DMS153 treated with DMSO at 0.1 percent for 48 hours (cell line): Measurements from ENCODE around the gene TMTC2.

Source experiments
- DNase-seq: peaks from one replicate; lab custom pipeline; 2025; ENCODE audit not compliant: unreplicated experiment; lab: John Stamatoyannopoulos, UW

TMTC2 gene

DNA sequence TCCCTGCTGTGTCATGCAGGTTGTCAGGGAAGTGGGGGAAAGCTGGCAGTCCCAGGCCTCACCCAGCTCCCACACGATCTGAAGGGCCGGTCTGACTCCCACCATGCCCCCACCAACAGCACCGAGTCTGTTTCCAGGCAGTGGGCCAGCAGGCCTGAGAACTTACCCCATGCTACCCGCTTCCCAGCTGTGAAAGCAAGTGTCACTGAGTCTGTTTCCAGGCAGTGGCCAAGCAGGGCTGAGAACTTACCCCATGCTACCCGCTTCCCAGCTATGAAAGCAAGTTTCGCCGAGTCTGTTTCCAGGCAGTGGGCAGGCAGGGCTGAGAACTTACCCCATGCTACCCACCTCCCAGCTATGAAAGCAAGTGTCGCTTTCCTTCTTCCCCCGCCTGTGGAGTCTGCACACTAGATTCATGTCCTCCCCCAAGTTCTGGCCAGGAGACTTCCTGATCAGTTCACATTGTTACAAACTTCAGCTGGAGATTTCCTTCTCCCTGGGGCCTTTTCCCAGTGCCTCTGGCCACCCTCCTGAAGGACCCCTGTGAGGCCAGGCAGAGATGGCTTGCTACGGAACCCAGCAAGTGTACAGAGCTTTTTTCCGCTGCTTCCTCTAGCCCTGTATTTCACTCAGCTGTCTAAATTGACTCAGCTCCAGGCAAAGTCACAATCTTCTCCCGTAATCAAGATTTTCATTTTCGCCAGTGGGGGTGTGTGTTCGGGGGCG, 435.4 kb downstream of the TMTC2 start:
- DNase-seq = no peak

DNA sequence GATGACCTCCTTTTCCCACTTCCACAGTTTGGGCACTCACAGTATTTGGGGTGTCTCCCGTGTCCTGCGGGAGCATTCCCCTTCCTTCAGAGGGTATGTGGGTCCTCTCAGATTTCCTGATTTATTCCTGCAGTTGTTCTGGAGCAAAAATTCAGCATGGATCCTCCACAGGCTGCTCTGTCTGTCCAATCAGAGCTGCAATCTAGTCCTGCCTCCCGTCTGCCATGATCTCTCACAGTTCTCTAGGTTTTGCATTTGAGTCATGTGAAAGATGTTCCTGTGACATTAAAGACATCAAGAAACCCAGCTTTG, 435.9 kb downstream of the TMTC2 start:
- no peak for DNase-seq

DNA sequence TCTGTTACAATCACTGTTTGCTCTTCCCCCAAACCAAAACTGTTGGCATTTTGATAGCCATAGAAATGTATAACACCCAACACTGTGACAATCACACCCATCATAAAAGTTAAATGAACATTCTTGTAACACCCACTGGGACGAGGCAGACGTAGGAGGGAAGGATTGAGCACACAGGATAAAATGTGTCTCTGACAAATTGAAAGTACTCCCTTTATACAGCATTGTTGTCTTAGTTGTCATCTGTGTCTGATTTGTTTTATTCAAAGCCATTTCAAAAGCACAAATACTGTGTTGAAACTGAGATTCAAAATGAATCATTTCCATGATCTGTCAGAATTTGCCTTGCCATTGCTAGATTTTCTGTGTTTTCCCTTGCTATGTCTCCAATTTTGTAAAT, 436.3 kb downstream of the TMTC2 start:
- DNase-seq = no peak

DNA sequence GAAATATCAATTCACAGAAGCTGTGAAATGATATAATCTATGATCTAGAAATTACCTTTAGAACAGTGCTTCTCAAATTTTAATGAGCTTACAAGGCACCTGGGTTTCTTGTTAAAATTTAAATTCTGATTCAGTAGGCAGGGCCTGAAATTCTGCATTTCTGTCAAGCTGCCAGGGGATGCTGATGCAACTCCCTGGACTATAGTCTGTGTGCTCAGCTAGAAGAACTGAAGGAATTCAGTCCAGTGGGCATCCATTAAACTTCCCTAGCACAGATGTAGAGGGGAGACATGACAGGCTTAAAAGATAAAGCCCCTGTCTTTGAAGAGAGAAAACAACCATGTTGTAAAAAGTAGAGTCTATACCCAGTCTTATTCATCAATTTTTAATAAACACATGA, 441.8 kb downstream of the TMTC2 start:
- DNase-seq = no peak

DNA sequence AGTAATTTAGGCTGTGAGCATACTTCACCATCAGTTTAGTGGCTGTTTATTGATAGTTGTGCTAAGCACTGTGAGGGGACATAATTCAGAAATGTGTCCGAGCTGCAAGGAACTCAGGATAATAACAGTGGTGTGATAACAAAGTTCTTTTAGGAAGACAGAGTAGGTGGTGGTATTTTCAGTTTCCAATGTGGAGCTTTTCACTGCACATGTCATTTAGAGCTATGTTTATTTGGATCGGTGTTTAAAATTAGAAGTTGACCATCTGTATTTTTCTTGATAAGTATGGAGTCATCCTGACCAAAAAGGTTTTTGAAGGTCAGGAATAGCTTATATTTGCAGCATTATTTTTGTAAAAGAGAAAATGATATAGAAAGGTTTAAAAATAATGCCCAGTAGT, 443.5 kb downstream of the TMTC2 start:
- DNase-seq = no peak

DNA sequence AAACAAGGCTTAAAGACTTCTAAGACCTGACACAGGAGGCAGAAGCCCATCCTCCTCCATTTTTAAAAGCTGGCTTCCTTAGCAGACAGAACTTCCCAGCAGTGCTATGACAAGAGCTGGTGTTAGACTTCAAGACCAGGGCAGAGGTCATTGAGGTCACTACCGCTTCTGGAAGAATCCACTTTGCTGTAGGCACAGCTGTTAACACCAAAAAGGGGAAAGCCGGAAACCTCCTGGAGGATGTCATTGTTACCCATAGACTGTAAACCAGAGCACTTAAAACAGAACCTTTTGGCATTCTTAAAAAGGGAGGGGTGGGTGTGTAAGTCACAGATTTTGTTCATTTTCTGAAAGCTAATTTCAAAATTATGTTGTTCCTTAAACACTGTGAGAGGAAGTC, 445.7 kb downstream of the TMTC2 start:
- DNase-seq = no peak

DNA sequence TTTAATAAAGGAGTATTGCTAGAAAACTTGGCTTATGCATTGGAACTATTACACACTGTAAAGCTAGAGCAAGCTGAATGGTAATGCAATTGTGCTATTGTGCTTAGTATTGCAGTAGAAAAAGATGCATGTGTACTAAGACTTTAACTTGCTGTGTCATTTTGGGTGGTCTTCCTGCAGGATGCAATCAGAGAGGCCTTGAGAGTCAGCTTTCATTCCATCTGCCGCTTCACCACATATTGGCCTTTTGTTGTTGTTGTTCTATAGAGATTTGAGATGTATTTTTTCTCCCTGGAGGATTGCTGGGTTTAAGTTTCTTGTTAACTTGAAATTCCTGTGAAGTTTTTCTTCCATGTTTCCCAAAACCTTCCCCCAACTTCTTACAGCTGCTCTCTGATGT, 449.7 kb downstream of the TMTC2 start:
- no peak for DNase-seq

DNA sequence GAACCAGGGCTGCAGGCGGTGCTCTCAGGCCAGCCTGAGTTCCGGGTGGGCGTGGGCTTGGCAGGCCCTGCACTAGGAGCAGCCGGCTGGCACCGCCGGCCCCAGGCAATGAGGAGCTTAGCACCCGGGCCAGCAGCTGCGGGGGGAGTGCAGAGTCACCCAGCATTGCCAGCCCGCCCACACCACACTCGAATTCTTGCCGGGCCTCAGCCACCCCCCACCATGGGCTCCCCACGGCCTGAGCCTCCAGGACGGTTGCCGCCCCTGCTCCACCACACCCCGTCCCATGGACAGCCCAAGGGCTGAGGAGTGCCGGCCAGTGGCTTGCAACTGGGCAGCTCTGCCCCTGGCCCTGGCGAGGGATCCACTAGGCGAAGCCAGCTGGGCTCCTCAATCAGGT, 453.4 kb downstream of the TMTC2 start:
- no peak for DNase-seq

DNA sequence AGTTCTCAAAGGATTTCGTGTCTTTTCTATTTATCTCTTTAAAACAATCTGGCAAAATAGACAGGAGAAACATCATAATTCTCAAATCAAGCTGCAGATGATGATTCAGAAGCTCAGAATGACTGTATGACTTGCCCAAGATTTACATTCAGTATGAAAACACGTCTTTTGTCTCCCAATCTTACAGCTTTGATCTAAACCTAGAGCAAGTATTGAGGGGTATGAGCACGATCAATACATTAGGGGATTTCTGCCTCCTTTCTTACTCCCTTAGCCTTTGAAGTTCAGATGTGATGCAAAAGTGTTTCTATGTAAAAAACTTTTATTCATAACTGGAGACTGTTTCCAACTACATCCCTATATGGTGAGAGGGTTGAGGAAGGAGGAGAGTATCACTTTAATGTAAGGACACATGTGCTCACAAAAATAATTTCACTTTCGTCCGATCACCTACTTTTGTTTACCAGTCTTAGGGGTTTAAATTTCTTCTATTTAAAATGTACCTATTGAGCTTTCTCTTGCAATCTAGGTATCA, 454.8 kb downstream of the TMTC2 start:
- no peak for DNase-seq

DNA sequence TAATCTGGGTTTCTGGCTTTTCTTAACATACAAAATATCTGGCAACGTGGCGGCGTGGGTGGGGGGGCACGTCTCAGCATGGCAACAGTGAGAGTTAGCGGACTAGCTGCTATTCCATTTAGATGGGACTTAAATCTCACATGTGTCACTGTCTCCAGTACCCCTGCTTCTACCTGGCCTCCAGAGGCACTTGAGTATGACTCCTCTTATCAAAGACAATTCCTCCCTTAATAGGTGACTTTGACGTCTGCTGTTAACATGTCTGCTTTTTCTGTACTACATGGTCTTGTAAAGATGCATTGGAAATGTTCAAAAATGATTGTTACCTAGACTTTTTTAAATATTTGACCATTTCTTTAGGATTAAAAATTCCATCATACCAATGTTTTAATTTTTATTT, 456.2 kb downstream of the TMTC2 start:
- no peak for DNase-seq

DNA sequence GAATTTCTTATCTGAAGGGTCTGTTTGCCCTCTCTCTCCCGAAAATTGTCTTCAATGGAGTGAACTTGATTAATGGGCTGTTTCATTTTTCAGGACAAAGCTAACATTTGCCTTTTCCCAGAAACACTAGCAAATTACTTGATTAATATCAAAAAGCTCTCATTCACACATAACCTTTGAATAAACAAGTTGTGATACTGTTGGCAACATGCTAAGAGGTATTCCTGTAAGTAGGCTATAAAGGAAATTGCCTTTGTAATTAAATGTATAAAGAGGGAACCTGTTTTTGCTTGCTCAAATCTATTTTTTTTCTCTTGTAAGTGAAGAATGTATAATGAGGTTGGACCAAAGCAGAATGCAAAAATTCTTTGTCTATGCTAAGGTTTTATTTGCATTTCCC, 457.2 kb downstream of the TMTC2 start:
- DNase-seq = no peak

DNA sequence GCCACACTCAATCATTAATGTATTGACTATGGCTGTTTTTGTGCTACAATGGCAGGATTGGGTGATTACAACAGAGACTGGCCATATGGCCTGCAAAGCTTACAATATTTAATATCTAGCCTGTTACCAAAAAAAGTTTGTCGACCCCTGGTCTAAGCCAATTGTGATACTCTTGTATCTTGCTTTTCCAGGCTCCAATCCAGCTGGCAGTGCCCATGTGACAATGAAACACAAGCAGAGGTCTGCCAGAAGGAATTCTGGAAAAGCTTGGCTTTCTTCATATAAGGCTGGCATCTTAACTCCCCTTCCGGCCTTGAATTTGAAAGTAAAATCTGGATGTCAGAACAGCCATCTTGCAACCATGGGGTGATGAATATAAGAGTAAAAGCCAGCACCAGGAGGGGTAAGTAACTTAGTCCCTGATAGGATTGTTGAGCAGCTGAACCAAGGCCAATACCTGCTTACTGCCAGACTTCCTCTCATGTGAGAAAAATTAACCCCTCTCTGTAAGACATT, 458.7 kb downstream of the TMTC2 start:
- DNase-seq = no peak

DNA sequence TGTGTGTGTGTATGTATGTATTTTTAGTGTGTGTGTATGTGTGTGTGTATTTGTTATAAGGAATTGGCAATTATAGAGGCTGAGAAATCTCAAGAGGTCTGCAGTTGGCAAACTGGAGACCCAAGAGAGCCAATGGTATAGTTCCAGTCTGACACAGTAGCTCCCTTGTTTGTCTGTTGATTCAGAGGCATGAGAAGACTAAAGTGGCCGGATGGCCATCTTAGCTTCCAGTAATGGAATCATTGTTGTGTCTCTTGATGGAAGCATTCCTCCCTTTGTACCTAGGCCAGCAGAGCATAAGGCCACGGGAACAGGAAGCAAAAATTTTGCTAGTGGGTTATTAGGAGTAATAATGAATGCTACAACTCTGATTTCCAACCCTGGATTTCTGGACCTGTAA, 460.6 kb downstream of the TMTC2 start:
- DNase-seq = no peak

DNA sequence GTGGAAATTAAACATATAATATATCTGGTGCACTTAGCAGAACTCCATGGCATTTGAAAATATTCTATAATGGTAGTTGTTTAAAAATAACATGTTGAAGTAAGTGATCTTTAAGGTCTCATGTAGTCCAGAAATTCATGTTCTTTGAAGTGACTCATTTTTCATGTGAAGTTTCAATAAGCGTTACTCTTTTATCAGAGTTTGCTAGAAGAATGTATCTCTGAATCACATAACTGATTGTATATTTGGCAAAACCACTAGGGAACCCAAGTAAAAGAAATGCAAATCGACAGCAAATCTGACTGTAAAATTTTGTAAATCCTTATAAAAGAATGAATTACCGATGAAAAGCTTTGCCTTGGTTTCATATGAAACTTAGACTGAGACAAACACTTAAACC, 463.3 kb downstream of the TMTC2 start:
- DNase-seq = no peak

DNA sequence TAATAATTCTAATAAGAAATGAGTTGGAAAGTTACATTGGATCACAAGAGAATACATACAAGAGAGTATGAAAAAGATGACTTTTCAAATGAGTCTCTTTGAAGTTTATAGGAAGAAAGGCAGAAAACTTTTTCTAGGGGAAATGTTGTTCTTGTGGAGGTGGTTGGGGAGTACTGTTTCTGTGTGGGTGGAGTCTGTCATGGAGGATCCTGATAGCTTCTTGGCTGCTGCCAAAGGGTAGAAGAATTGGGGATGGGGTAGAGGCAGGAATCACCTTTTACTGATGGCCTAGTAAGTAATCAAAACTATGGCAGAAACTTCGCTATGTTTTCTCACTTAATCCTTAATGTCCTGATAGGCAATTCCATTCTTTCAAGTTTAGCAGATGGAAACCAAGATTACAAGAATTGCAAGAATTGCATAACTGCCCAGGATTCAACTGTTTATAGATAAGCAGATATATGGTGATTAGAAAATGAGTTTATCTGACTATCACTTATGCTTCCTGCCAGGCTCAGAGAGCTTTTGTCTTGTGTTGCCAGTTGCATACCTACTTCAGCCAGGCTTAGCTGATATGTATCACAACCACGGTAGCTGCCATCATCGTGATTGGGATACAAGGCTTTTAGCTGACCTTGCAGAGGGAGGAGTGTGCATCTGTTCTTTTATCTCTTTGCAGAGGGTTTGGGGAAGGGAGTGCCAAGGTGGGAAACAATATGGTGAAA, 463.9 kb downstream of the TMTC2 start:
- DNase-seq = no peak

DNA sequence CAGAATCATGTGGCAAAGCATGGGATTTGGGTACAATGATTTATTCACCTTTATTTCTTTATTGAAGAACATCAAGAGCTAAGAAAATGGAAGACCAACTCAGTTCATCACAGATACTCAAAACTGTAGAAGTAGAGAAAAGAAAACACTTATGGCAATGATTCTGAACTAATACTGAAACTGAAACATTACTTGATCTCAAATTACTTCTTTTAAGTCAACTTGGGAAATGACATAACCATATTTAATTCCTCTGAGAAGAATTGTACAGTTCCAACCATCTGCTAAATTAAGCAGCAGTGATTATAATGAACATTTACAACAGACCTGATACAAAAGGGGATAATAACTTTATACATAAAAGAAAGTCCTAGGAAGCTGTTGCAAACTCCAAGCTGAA, 466.5 kb downstream of the TMTC2 start:
- DNase-seq = no peak

DNA sequence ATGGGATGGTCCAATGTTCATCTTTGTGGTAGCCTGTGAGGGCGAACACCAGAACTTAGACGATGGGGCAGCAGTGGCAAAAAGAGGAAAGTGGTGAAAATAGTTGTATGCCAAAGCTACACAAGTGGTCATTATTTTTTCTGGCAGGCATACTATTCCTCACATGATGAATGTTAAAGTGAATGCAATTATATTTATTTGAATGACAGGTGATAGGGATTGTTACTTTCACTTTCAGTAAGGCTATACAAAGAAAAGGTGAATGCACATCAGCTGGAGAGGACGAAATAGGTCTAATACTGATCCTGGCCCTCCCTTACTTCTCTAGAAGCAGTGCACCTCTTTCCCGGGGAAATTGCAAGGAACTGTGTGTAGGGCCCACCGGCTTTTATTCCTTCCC, 470.1 kb downstream of the TMTC2 start:
- no peak for DNase-seq

DNA sequence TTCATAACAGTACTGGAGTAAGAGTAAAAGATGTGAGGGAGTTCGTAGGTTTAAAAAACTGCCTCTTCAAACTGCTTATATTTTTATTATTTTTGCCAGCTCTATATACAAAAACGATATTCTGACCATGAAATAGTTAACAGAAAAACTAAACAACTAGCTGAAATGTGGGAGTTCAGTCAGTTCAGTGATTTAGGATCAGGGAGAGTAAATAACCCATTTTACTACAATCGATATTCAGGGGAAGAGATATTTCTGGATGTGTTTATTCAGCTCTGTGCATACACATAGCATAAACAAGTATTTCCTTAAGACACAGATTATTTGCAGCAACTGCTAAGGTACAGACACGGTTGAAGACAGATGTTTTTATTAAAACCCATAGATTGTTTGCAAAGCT, 470.9 kb downstream of the TMTC2 start:
- no peak for DNase-seq

DNA sequence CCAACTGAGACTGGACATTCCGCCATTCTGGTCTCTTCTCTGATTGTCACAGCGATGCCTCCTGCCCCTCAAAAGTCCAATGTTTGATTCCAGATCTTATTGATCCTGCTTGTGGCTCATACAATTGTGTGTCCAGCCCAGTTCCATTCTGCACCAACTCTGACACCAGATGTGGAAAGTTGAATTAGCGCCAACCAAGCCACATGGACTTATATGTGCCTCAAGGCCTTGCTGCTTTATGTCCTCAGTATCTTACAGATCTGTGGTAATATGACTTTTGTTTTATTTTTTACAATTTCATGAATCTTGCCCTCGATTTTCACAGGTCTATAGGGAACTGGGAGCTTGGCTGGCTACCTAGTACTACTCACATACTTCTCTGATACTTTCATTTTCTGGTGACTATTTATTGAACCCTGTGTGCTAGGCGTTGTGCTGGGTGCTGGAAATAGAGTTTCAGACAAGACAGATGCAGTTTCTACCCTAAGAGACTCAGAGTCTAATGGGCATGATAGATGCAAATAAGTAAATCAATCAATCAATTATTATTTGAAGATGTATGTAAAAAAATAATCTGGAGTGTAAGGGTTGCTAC, 472.0 kb downstream of the TMTC2 start:
- DNase-seq = no peak

DNA sequence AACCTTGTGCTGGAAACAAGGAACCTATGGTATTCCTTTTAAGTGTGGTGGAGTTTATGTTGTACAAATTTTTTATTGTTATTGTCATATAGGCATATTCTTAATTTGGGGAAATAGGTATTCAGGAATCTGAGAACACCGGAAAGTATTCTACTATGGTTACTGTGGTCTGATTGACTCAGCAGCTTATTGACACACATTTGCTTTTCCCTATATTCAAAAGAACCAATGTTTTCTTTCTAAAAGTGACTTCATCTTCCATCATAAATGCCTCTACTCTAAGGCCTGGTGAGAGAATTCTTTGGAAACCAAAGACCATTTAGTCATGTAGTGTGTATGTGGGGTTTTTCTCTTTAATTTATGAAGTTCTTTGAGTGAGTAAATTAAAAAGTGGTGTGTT, 474.8 kb downstream of the TMTC2 start:
- no peak for DNase-seq

DNA sequence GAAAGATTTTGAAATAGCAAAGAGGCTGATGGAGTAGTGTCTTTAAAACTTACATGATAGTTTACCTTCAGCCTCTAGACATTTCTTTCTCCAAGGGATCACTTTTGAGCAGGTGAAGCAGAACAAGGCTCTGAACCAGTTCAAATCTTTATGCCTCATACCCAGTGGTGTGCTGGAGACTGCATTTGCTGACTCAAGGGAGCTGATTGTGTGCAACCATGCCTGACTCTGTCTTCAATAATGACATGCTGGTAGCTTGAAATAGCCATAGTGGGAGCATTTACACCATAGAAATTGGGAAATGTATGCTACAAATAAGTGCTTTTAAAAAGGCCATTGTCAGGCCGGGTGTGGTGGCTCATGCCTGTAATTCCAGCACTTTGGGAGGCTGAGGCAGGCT, 482.0 kb downstream of the TMTC2 start:
- no peak for DNase-seq

DNA sequence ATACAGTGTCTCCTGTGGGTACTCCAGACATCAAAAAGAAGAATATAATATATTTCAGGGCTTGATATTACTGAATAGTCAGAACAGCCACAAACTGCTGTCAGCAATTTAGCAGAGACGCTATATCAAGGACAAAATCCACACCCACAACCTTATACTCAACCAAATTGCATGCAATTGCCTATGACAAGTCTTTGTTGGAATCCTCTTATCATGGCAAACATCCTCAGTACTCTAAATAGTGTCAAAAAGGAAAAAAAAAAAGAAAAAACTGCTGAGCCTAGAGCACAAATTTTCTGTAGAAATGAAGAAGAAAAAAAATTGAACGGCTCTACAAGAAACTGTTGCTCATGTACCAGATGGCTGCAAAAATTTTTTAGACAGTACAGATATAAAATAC, 485.7 kb downstream of the TMTC2 start:
- no peak for DNase-seq
